Endothelial cell of umbilical vein (primary cell): Measurements from ENCODE around the gene CDKN1C. TPM values are rescaled to one million over a fixed set of nuclear protein-coding genes. Genes with fewer than 3 reads are reported as not detected.

Source experiments
- BruUV-seq: library from RNA; stranded (reverse); fragments of 400-500 nt; replicated peaks from 2 replicates; lab custom pipeline; 2021; lab: Mats Ljungman, UMichigan
- CTCF ChIA-PET: fragments of 300-600, 350-600 bp; sonication (Branson Sonifier 250); formaldehyde crosslinking; loops from one replicate; lab custom pipeline; 2021; ENCODE audit warnings: antibody characterized with exemption, inconsistent platforms; lab: Charles Lee
- POLR2A ChIA-PET: fragments of 300-600, 350-600 bp; sonication (Branson Sonifier 250); formaldehyde crosslinking; loops from one replicate; lab custom pipeline; 2021; ENCODE audit warnings: antibody characterized with exemption, inconsistent platforms; lab: Charles Lee
- DNase-seq: peaks from one replicate; pipeline ENCODE4 v3.0.0-alpha.2; 2011; ENCODE audit warnings: low read depth, low spot score
- FAIRE-seq: peaks from 2 replicates; lab custom pipeline; 2011; peaks lifted over from hg19 to GRCh38; lab: Jason Lieb, UNC
- H2AFZ ChIP-seq: 2 replicates; pipeline ENCODE4 v1.6.0; 2012; ENCODE audit warnings: low read depth, low read length, control low read depth, inconsistent platforms
- H3K27ac ChIP-seq: 2 replicates; pipeline ENCODE4 v1.5.1; 2011; ENCODE audit warnings: low read depth, mild to moderate bottlenecking, control low read depth, low read length, moderate library complexity; ENCODE audit not compliant: insufficient read depth
- H3K27me3 ChIP-seq, 2 experiments: 2 replicates each; pipeline versions ENCODE4 v1.6.0 to v1.6.1; 2011; ENCODE audit warnings: low read length in 2 of 2, mixed read lengths in 1 of 2; ENCODE audit not compliant: control insufficient read depth in 2 of 2, insufficient read depth in 2 of 2
- H3K36me3 ChIP-seq, 2 experiments: 2 replicates in 1 of 2; 3 replicates in 1 of 2; pipeline ENCODE4 v1.5.1; 2011; ENCODE audit warnings: low read length in 2 of 2, mild to moderate bottlenecking in 1 of 2, moderate library complexity in 1 of 2; ENCODE audit not compliant: control insufficient read depth in 2 of 2, insufficient read depth in 2 of 2; ENCODE audit errors: extremely low read depth in 1 of 2
- H3K4me1 ChIP-seq: 3 replicates; pipeline ENCODE4 v1.5.1; 2011; ENCODE audit warnings: mild to moderate bottlenecking, low read length; ENCODE audit not compliant: control insufficient read depth, insufficient read depth; ENCODE audit errors: extremely low read depth
- H3K4me2 ChIP-seq: 2 replicates; pipeline ENCODE4 v1.6.1; 2011; ENCODE audit warnings: low read length, control low read depth, mixed read lengths; ENCODE audit not compliant: insufficient read depth
- H3K4me3 ChIP-seq, 3 experiments: fragments of 200-600 bp in 1 of 3; sonication (generic), shearing (Covaris generic) in 1 of 3; replicated peaks in 1 of 3; 2 replicates each; pipeline ENCODE4 v1.5.1; 2011 to 2016; ENCODE audit warnings: control low read depth in 3 of 3, low read length in 3 of 3, mild to moderate bottlenecking in 2 of 3, inconsistent platforms in 1 of 3, low read depth in 1 of 3, moderate library complexity in 1 of 3; ENCODE audit not compliant: insufficient read depth in 1 of 3
- H3K79me2 ChIP-seq: 2 replicates; pipeline ENCODE4 v1.6.0; 2012; ENCODE audit warnings: low read length, inconsistent platforms; ENCODE audit not compliant: control insufficient read depth, insufficient read depth
- H3K9ac ChIP-seq: replicated peaks from 2 replicates; pipeline ENCODE3; 2011; ENCODE audit warnings: low read length, control low read depth; ENCODE audit not compliant: insufficient read depth; ENCODE audit errors: extremely low read depth
- H3K9me1 ChIP-seq: replicated peaks from 3 replicates; pipeline ENCODE4 v1.6.0; 2011; ENCODE audit warnings: mild to moderate bottlenecking, low read length; ENCODE audit not compliant: control insufficient read depth, insufficient read depth; ENCODE audit errors: extremely low read depth
- H3K9me3 ChIP-seq: replicated peaks from 2 replicates; pipeline ENCODE4 v1.5.1; 2012; ENCODE audit warnings: low read length, inconsistent platforms; ENCODE audit not compliant: control insufficient read depth, insufficient read depth
- H4K20me1 ChIP-seq: replicated peaks from 2 replicates; pipeline ENCODE3; 2011; ENCODE audit warnings: mild to moderate bottlenecking, low read length; ENCODE audit not compliant: control insufficient read depth, insufficient read depth; ENCODE audit errors: extremely low read depth
- EZH2 ChIP-seq: IDR thresholded peaks from 2 replicates; pipeline ENCODE4 v1.6.1; 2012; ENCODE audit warnings: borderline replicate concordance, low read depth, mild to moderate bottlenecking, moderate library complexity, low read length, inconsistent platforms; ENCODE audit not compliant: severe bottlenecking
- FOS ChIP-seq: IDR thresholded peaks from 2 replicates; pipeline ENCODE4 v1.6.1; 2011; ENCODE audit warnings: mild to moderate bottlenecking, low read length, moderate library complexity, borderline replicate concordance; ENCODE audit not compliant: insufficient read depth
- GATA2 ChIP-seq: IDR thresholded peaks from 2 replicates; pipeline ENCODE4 v1.7.0; 2011; ENCODE audit warnings: low read depth, mild to moderate bottlenecking, moderate library complexity, mixed read lengths, low read length; ENCODE audit not compliant: insufficient read length, insufficient read depth
- JUN ChIP-seq: IDR thresholded peaks from 2 replicates; pipeline ENCODE4 v1.6.1; 2011; ENCODE audit warnings: borderline replicate concordance, low read depth; ENCODE audit not compliant: insufficient read length, insufficient read depth
- MYC ChIP-seq: IDR thresholded peaks from one replicate; pipeline ENCODE4 v1.6.1; 2011; ENCODE audit warnings: mild to moderate bottlenecking, low read depth, low read length
- POLR2A ChIP-seq: IDR thresholded peaks from 2 replicates; pipeline ENCODE4 v1.6.1; 2012; ENCODE audit warnings: low read depth, mild to moderate bottlenecking, control low read depth, low read length
- POLR2AphosphoS5 ChIP-seq: IDR thresholded peaks from 2 replicates; pipeline ENCODE4 v1.6.1; 2012; ENCODE audit warnings: low read depth, mild to moderate bottlenecking, control low read depth, low read length, moderate library complexity; ENCODE audit not compliant: insufficient read depth
- dilution Hi-C: fragments of 300-500 bp; cut with MboI; formaldehyde crosslinking; loops from one replicate; pipeline ENCODE4 v1.15.0; 2019; ENCODE audit warnings: low sequenced_read_pairs; ENCODE audit not compliant: extremely low pct_ligation_motif_present
- intact Hi-C: fragments of 100-400 bp; cut with micrococcal nuclease; formaldehyde crosslinking; loops from one replicate; pipeline ENCODE4 v1.10.0; 2022
- polyA plus RNA-seq, 4 experiments: library from polyadenylated mRNA; depleted of rRNA in 3 of 4; stranded (reverse) in 3 of 4; unstranded in 1 of 4; fragments of >200 nt; gene quantifications; 2 replicates each; pipeline versions ENCODE4 v1.2.1 to v1.2.3, GENCODE V29; 2011 to 2012; ENCODE audit warnings: missing spikeins in 1 of 4
- total RNA-seq: library from RNA; stranded (reverse); gene quantifications from 2 replicates; pipeline ENCODE4 v1.2.3, GENCODE V29; 2021
- TF ChIP-seq, protein P1 (sequence below): IDR thresholded peaks from 2 replicates; pipeline ENCODE4 v1.6.1; 2011; ENCODE audit not compliant: insufficient read depth, insufficient read length
- TF ChIP-seq, protein P2 (sequence below), 2 donors: IDR thresholded peaks; 1 replicate in 1 of 2; 2 replicates in 1 of 2; pipeline ENCODE4 v1.5.1; 2011; ENCODE audit warnings: low read length in 2 of 2, mild to moderate bottlenecking in 2 of 2, moderate library complexity in 2 of 2, control low read depth in 1 of 2, inconsistent platforms in 1 of 2, low read depth in 1 of 2; ENCODE audit not compliant: insufficient read depth in 1 of 2; ENCODE audit errors: extremely low read depth in 1 of 2

The CDKN1C gene
- total and polyA plus RNA-seq, 2 donors (not counting 3 experiments of a cell fraction or from before 2014, with no cell fraction given) = 4.1 to 9.0 TPM

DNA sequence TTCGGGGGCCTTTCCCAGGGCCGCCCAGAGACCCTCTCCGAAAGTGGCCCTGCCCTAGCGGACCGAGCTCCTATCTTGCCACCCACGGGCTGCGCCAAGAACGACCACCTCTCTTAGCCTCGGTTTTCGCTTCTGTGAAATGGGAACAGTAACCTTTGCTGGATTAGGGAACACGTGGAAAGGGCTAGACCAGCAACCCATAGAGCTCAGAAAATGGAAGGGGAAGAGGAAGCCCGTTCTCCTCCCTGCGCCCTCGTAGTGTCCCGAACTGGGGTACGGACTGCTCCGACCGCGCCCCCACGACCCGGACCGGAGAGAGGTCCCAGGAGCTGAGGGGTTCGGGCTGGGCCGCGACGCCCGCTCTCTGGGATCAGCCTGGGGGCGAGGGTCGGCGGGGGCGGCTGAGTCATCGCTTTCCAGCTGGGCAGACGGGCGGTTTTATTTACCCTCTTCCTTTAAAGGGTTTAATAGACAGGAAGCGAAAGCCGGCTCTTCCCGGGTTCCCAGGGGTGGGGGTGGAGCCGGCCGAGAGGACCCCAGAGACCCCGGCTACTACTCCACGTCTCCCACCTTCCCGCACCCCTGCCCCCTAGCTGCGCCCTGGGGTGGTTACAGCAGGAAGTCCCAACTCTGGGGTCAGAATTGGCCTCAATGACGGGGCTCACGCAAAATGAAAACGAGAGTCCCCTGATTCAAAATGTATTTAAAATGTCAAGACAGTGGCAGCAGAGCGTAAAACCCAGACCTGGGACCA, 44.6 kb upstream of the CDKN1C start:
- Histone ChIP-seq H4K20me1 (no peaks in the 10 kb centered on the region), H3K9ac (peak overlapping the region; percentile 68), H3K4me2 (peak overlapping the region; percentile 79), H3K4me3 (peak overlapping the region; percentile 21 to 50 (median 37)), H2AFZ (peak overlapping the region; percentile 79), H3K79me2 (peaks cover 28% of the 10 kb centered on the region), H3K9me1 (no peaks in the 10 kb centered on the region), H3K36me3 (no peaks in the 10 kb centered on the region), H3K9me3 (no peaks in the 10 kb centered on the region), H3K27ac (peak overlapping the region; percentile 78), H3K4me1 (peaks cover 26% of the 10 kb centered on the region), H3K27me3 (no peaks in the 10 kb centered on the region)
- CTCF ChIA-PET = interaction anchor here (0.6 to 3.1 kb wide), 24 partner anchors 10 to 479 kb away, joined by 3 to 46 read pairs (median 4); partner anchors contain the start of genes NAP1L4 and ZNF195
- BruUV-seq = TSS peak; percentile 84
- dilution Hi-C loops (no loop called here), intact Hi-C loops (loop anchor here (1.0 to 10.0 kb wide), 9 partner anchors 32 to 715 kb away; partner anchors contain the start of genes ART1, ART5, MRGPRG and NAP1L4)
- POLR2A ChIA-PET = interaction anchor here (0.6 to 2.1 kb wide), 13 partner anchors 12 to 397 kb away, joined by 3 to 13 read pairs (median 5); partner anchors contain the start of genes CDKN1C and NAP1L4
- FAIRE-seq (peak; percentile 80), DNase-seq (peak; percentile 59)
- TF ChIP-seq, protein P1, sequence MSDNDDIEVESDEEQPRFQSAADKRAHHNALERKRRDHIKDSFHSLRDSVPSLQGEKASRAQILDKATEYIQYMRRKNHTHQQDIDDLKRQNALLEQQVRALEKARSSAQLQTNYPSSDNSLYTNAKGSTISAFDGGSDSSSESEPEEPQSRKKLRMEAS = peak; percentile 8
- no peak for TF ChIP-seq EZH2
- TF ChIP-seq POLR2AphosphoS5 = peak; percentile 20
- no peak for TF ChIP-seq GATA2
- TF ChIP-seq FOS = peak; percentile 70
- TF ChIP-seq MYC = no peak
- TF ChIP-seq JUN = no peak
- TF ChIP-seq POLR2A = no peak
- TF ChIP-seq, protein P2, sequence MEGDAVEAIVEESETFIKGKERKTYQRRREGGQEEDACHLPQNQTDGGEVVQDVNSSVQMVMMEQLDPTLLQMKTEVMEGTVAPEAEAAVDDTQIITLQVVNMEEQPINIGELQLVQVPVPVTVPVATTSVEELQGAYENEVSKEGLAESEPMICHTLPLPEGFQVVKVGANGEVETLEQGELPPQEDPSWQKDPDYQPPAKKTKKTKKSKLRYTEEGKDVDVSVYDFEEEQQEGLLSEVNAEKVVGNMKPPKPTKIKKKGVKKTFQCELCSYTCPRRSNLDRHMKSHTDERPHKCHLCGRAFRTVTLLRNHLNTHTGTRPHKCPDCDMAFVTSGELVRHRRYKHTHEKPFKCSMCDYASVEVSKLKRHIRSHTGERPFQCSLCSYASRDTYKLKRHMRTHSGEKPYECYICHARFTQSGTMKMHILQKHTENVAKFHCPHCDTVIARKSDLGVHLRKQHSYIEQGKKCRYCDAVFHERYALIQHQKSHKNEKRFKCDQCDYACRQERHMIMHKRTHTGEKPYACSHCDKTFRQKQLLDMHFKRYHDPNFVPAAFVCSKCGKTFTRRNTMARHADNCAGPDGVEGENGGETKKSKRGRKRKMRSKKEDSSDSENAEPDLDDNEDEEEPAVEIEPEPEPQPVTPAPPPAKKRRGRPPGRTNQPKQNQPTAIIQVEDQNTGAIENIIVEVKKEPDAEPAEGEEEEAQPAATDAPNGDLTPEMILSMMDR (IDR thresholded peaks at IDR 0.05; ENCODE audit: extremely low read depth in 1 of 2, insufficient read depth in 1 of 2, low read depth in 1 of 2, low read length in 2 of 2) = peak in 1 of 2 donors; percentile 41
